HepG2 (cell line): ENCODE data around the gene INTS2. TPM values are rescaled to one million over a fixed set of nuclear protein-coding genes. Genes with fewer than 3 reads are reported as not detected.

Experiments
- ARNTL ChIP-seq: sonication (generic); formaldehyde crosslinking; IDR thresholded peaks from 2 replicates; pipeline ENCODE4 v1.4.0; 2020; ENCODE audit warnings: mild to moderate bottlenecking, missing genetic modification reagents
- BHLHE40 ChIP-seq: IDR thresholded peaks from 2 replicates; pipeline ENCODE4 v1.6.1; 2011; ENCODE audit warnings: low read length, improper control_type of control experiment
- BORCS8-MEF2B ChIP-seq: sonication (generic); formaldehyde crosslinking; IDR thresholded peaks from 2 replicates; pipeline ENCODE4 v1.8.0; 2022; ENCODE audit warnings: mild to moderate bottlenecking, missing genetic modification reagents
- HHEX ChIP-seq: IDR thresholded peaks from 2 replicates; pipeline ENCODE4 v1.6.1; 2016; ENCODE audit warnings: control low read depth
- HNF4A ChIP-seq: sonication (generic); formaldehyde crosslinking; IDR thresholded peaks from 2 replicates; pipeline ENCODE4 v1.4.0; 2020; ENCODE audit warnings: missing genetic modification reagents
- IRX3 ChIP-seq: sonication (generic); formaldehyde crosslinking; IDR thresholded peaks from 2 replicates; pipeline ENCODE4 v1.8.1; 2023; ENCODE audit warnings: mild to moderate bottlenecking, low read depth, missing genetic modification reagents, borderline replicate concordance
- ISL2 ChIP-seq: sonication (generic); formaldehyde crosslinking; IDR thresholded peaks from 2 replicates; pipeline ENCODE4 v1.5.0; 2020; ENCODE audit warnings: missing genetic modification reagents
- MED8 ChIP-seq: sonication (generic); formaldehyde crosslinking; IDR thresholded peaks from 2 replicates; pipeline ENCODE4 v1.8.1; 2023; ENCODE audit warnings: mild to moderate bottlenecking, missing genetic modification reagents; ENCODE audit not compliant: insufficient replicate concordance
- MIXL1 ChIP-seq: IDR thresholded peaks from 2 replicates; pipeline ENCODE4 v1.6.1; 2016
- NR2C2 ChIP-seq: sonication (generic); formaldehyde crosslinking; IDR thresholded peaks from 2 replicates; pipeline ENCODE4 v1.4.0; 2020; ENCODE audit warnings: missing genetic modification reagents, mild to moderate bottlenecking, moderate library complexity, borderline replicate concordance
- SETDB1 ChIP-seq: sonication (generic); formaldehyde crosslinking; IDR thresholded peaks from 2 replicates; pipeline ENCODE4 v1.5.1; 2020; ENCODE audit warnings: missing genetic modification reagents, mild to moderate bottlenecking, borderline replicate concordance
- TOE1 ChIP-seq: sonication (generic); formaldehyde crosslinking; IDR thresholded peaks from 2 replicates; pipeline ENCODE4 v1.4.0; 2020; ENCODE audit warnings: mild to moderate bottlenecking, missing genetic modification reagents
- ZFP41 ChIP-seq: sonication (generic); formaldehyde crosslinking; IDR thresholded peaks from 2 replicates; pipeline ENCODE4 v1.4.0; 2020; ENCODE audit warnings: mild to moderate bottlenecking, missing genetic modification reagents, borderline replicate concordance
- ZMYM2 ChIP-seq: sonication (generic); formaldehyde crosslinking; IDR thresholded peaks from 2 replicates; pipeline ENCODE4 v1.8.0; 2022; ENCODE audit warnings: mild to moderate bottlenecking, missing genetic modification reagents
- ZNF552 ChIP-seq: sonication (generic); formaldehyde crosslinking; IDR thresholded peaks from 2 replicates; pipeline ENCODE4 v1.9.0; 2022; ENCODE audit warnings: missing genetic modification reagents, mild to moderate bottlenecking, borderline replicate concordance
- ZNF660 ChIP-seq: sonication (generic); formaldehyde crosslinking; IDR thresholded peaks from 2 replicates; pipeline ENCODE4 v1.5.1; 2020; ENCODE audit warnings: mild to moderate bottlenecking, low read depth, missing genetic modification reagents, borderline replicate concordance
- ZNF782 ChIP-seq: sonication (generic); formaldehyde crosslinking; IDR thresholded peaks from 2 replicates; pipeline ENCODE4 v1.4.0; 2020; ENCODE audit warnings: missing genetic modification reagents, mild to moderate bottlenecking, borderline replicate concordance
- polyA plus RNA-seq, 8 experiments: library from polyadenylated mRNA; depleted of rRNA in 3 of 8; stranded (reverse) in 7 of 8; unstranded in 1 of 8; fragments of >200 nt; fragmentation: Illumina TruSeq in 4 of 8; extraction: Trizol in 4 of 8; gene quantifications; 2 replicates each; pipeline versions ENCODE4 v1.2.1 to v1.2.3, GENCODE V29; 2011 to 2016; ENCODE audit warnings: low read depth in 4 of 8, missing spikeins in 1 of 8, mixed read lengths in 1 of 8; ENCODE audit not compliant: insufficient read depth in 1 of 8
- total RNA-seq, 5 experiments: library from RNA; depleted of rRNA; stranded (reverse); fragments of >200 nt; fragmentation: Illumina TruSeq; extraction: Trizol; gene quantifications; 2 replicates each; pipeline ENCODE4 v1.2.3, GENCODE V29; 2016; ENCODE audit warnings: low read depth in 1 of 5
- TF ChIP-seq, protein P1 (sequence below): sonication (generic); formaldehyde crosslinking; IDR thresholded peaks from 2 replicates; pipeline ENCODE4 v1.4.0; 2020; ENCODE audit warnings: mild to moderate bottlenecking, missing genetic modification reagents
- TF ChIP-seq, protein P2 (sequence below): sonication (generic); formaldehyde crosslinking; IDR thresholded peaks from 2 replicates; pipeline ENCODE4 v1.5.1; 2020; ENCODE audit warnings: mild to moderate bottlenecking, missing genetic modification reagents, borderline replicate concordance
- TF ChIP-seq, protein P3 (sequence below): IDR thresholded peaks from 2 replicates; pipeline ENCODE4 v1.6.1; 2012; ENCODE audit warnings: inconsistent platforms

Gene INTS2
- total and polyA plus RNA-seq, 2 of the 13 experiments (the other 11 are each of a cell fraction or from before 2014, with no cell fraction given), result 20.5 to 30.2 TPM

DNA sequence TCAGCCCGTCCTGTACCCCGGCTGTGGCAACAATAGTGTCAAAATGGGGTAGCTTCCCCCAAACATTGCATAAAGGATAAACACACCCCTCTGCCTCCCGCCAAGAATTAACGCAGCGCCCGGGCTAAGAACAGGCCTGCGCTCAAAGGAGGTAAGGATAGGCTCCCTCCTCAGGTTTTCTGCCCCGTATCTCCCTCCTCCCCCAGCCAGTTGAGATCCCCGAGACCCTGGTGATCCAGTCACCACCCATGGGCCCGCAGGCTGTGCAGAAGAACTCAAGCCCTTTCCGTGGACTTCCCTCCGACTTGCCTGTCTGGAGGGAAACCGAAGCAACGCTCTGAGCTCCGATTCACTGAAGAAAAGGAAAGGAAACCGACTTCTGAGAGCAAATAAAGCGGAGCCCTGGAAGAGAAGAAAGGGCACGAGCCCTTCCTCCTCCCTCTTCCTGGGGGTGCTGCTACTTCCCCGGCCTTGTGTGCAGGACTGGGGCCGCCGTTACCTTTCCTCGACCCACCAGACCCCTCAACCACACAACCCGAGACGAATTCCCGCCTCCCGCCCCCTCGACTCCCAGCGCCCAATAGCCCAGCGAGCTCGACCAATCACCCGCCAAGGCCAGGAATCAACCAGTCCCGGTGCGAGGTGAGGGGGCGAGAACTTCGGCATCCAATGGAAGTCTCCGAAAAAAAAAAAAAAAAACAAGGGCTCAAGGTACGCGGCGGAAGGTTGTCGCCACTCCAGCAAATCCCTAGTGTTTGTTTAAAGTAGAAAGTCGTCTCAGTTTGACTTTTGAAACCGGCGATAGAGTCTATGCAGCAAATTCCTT is 64.6 kb downstream of the INTS2 start, which contains the start of gene BRIP1 (continued):
- TF ChIP-seq IRX3 (CRISPR knock-in tag), result peak; percentile 48; the same call in 1 of the 2 replicates
- TF ChIP-seq SETDB1 (CRISPR knock-in tag), result no peak
- TF ChIP-seq TOE1 (CRISPR knock-in tag), result no peak
- TF ChIP-seq ZNF552, result 0 out of 2 replicates have a peak, but pooled peaks have one; percentile 18
- TF ChIP-seq HHEX, result peak; percentile 58; the same call in 1 of the 2 replicates
- TF ChIP-seq ZNF660 (CRISPR knock-in tag), result no peak
- peak; percentile 80 for TF ChIP-seq HNF4A
- TF ChIP-seq, protein P1, sequence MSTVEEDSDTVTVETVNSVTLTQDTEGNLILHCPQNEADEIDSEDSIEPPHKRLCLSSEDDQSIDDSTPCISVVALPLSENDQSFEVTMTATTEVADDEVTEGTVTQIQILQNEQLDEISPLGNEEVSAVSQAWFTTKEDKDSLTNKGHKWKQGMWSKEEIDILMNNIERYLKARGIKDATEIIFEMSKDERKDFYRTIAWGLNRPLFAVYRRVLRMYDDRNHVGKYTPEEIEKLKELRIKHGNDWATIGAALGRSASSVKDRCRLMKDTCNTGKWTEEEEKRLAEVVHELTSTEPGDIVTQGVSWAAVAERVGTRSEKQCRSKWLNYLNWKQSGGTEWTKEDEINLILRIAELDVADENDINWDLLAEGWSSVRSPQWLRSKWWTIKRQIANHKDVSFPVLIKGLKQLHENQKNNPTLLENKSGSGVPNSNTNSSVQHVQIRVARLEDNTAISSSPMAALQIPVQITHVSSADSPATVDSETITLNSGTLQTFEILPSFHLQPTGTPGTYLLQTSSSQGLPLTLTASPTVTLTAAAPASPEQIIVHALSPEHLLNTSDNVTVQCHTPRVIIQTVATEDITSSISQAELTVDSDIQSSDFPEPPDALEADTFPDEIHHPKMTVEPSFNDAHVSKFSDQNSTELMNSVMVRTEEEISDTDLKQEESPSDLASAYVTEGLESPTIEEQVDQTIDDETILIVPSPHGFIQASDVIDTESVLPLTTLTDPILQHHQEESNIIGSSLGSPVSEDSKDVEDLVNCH, result no peak
- no peak; the same call in 1 of the 2 replicates for TF ChIP-seq ZNF782 (CRISPR knock-in tag)
- TF ChIP-seq ZMYM2 (CRISPR knock-in tag), result no peak
- TF ChIP-seq NR2C2, result peak; percentile 95
- TF ChIP-seq, protein P2, sequence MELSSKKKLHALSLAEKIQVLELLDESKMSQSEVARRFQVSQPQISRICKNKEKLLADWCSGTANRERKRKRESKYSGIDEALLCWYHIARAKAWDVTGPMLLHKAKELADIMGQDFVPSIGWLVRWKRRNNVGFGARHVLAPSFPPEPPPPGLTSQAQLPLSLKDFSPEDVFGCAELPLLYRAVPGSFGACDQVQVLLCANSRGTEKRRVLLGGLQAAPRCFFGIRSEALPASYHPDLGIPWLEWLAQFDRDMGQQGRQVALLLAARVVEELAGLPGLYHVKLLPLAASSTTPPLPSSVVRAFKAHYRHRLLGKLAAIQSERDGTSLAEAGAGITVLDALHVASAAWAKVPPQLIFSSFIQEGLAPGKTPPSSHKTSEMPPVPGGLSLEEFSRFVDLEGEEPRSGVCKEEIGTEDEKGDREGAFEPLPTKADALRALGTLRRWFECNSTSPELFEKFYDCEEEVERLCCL (CRISPR knock-in tag), result peak; percentile 71; the same call in 1 of the 2 replicates
- TF ChIP-seq MED8, result no peak
- TF ChIP-seq, protein P3, sequence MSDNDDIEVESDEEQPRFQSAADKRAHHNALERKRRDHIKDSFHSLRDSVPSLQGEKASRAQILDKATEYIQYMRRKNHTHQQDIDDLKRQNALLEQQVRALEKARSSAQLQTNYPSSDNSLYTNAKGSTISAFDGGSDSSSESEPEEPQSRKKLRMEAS, result peak; percentile 87
- no peak for TF ChIP-seq BHLHE40
- TF ChIP-seq BORCS8-MEF2B (CRISPR knock-in tag), result peak; percentile 86
- TF ChIP-seq MIXL1, result 0 out of 2 replicates have a peak, but pooled peaks have one; percentile 31
- no peak for TF ChIP-seq ISL2 (CRISPR knock-in tag)
- no peak; the same call in 1 of the 2 replicates for TF ChIP-seq ARNTL (CRISPR knock-in tag)
- no peak for TF ChIP-seq ZFP41
